ENCODE measurements around the gene FHIT. TPM values are rescaled to one million over a fixed set of nuclear protein-coding genes. Genes with fewer than 3 reads are reported as not detected.
A peak's percentile ranks its signal among the peaks of the same experiment; 100 is the strongest.
"Not testable (repeated sequence)": the region's sequence is repeated elsewhere in the genome, so short reads cannot be mapped to it uniquely, and the experiment has no call there.

FHIT gene
- total RNA-seq, 1 donor from 2014 or later: 20.2 TPM

DNA sequence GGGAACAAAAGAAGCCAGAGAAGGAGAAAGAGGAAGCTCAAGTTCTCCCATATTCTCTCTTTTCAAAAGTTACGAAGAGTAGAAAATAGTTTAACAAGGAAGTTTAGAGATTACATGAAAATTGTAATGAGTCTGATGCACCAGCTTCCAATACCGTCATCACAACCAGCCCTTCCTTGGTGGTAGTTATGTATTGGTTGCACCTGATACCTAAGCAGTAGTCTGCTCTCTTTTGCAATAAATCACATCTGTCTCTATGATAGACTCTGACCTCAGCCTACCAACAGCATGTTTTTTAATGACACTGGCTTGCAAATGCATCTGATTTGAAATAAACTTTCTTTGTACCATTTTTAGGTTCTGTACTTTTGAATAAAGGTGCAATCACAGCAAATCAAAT lies 575.8 kb downstream of the FHIT start:
- Mint-ChIP-seq H3K9me3 (ENCODE audit: unreplicated experiment) (no peaks in the 10 kb centered on the region), H3K27ac (ENCODE audit: unreplicated experiment) (no peak overlapping the region), H3K4me1 (ENCODE audit: unreplicated experiment) (peaks cover 2% of the 10 kb centered on the region), H3K27me3 (ENCODE audit: unreplicated experiment) (no peaks in the 10 kb centered on the region), H3K36me3 (ENCODE audit: low read depth, unreplicated experiment) (no peaks in the 10 kb centered on the region), H3K4me3 (ENCODE audit: unreplicated experiment) (no peak overlapping the region)
- DNase-seq (ENCODE audit: low spot score): no peak
- no peak for TF ChIP-seq CTCF (IDR thresholded peaks at IDR 0.05; ENCODE audit: unreplicated experiment)

GRCh38 chr3:60674870-60675269 lies 576.4 kb downstream of the FHIT start:
- Mint-ChIP-seq H3K4me1 (ENCODE audit: unreplicated experiment) (peaks cover 6% of the 10 kb centered on the region), H3K27ac (ENCODE audit: unreplicated experiment) (no peak overlapping the region), H3K4me3 (ENCODE audit: unreplicated experiment) (no peak overlapping the region), H3K27me3 (ENCODE audit: unreplicated experiment) (no peaks in the 10 kb centered on the region), H3K36me3 (ENCODE audit: low read depth, unreplicated experiment) (no peaks in the 10 kb centered on the region), H3K9me3 (ENCODE audit: unreplicated experiment) (no peaks in the 10 kb centered on the region)
- no peak for TF ChIP-seq CTCF (IDR thresholded peaks at IDR 0.05; ENCODE audit: unreplicated experiment)
- DNase-seq (ENCODE audit: low spot score): no peak

DNA sequence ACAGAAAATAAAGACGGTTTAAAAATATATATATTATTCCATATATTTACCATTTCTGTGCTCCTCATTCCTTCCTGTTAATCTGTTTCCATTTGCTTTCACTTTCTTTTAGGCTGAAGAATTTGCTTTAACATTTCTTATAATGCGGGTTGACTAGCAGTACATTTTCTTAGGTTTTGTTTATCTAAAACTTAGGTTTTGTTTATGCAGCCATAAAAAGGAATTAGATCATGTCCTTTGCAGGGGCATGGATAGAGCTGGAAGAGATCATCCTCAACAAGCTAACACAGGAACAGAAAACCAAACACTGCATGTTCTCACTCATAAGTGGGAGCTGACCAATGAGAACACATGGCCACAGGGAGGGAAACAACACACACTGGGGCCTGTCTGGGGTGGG lies 578.1 kb downstream of the FHIT start:
- Mint-ChIP-seq H3K4me3 (ENCODE audit: unreplicated experiment) (no peak overlapping the region), H3K4me1 (ENCODE audit: unreplicated experiment) (peaks cover 16% of the 10 kb centered on the region), H3K36me3 (ENCODE audit: low read depth, unreplicated experiment) (no peaks in the 10 kb centered on the region), H3K9me3 (ENCODE audit: unreplicated experiment) (no peaks in the 10 kb centered on the region), H3K27me3 (ENCODE audit: unreplicated experiment) (no peaks in the 10 kb centered on the region), H3K27ac (ENCODE audit: unreplicated experiment) (no peak overlapping the region)
- DNase-seq (ENCODE audit: low spot score): no peak
- no peak for TF ChIP-seq CTCF (IDR thresholded peaks at IDR 0.05; ENCODE audit: unreplicated experiment)

- not testable (repeated sequence) for H3K4me3 Mint-ChIP-seq (ENCODE audit: unreplicated experiment); DNase-seq (ENCODE audit: low spot score); H3K9me3 Mint-ChIP-seq (ENCODE audit: unreplicated experiment); H3K27ac Mint-ChIP-seq (ENCODE audit: unreplicated experiment); H3K27me3 Mint-ChIP-seq (ENCODE audit: unreplicated experiment); H3K36me3 Mint-ChIP-seq (ENCODE audit: low read depth, unreplicated experiment)
- H3K4me1 Mint-ChIP-seq (ENCODE audit: unreplicated experiment): peaks cover 16% of the 10 kb centered on the region
Observed at GRCh38 chr3:60672337-60672736, 578.9 kb downstream of the FHIT start.

- Mint-ChIP-seq H3K27me3 (ENCODE audit: unreplicated experiment) (no peaks in the 10 kb centered on the region), H3K4me3 (ENCODE audit: unreplicated experiment) (no peak overlapping the region), H3K9me3 (ENCODE audit: unreplicated experiment) (no peaks in the 10 kb centered on the region), H3K4me1 (ENCODE audit: unreplicated experiment) (peaks cover 16% of the 10 kb centered on the region), H3K36me3 (ENCODE audit: low read depth, unreplicated experiment) (no peaks in the 10 kb centered on the region), H3K27ac (ENCODE audit: unreplicated experiment) (peak overlapping the region; percentile 75)
- TF ChIP-seq CTCF (IDR thresholded peaks at IDR 0.05; ENCODE audit: unreplicated experiment): no peak
- no peak for DNase-seq (ENCODE audit: low spot score)
Observed at GRCh38 chr3:60669636-60670035, 581.6 kb downstream of the FHIT start.

GRCh38 chr3:60660026-60660425 lies 591.2 kb downstream of the FHIT start:
- peaks cover 1% of the 10 kb centered on the region for H3K27me3 Mint-ChIP-seq (ENCODE audit: unreplicated experiment)
- peaks cover 35% of the 10 kb centered on the region for H3K4me1 Mint-ChIP-seq (ENCODE audit: unreplicated experiment)
- H3K4me3 Mint-ChIP-seq (ENCODE audit: unreplicated experiment): no peak overlapping the region
- peaks cover 9% of the 10 kb centered on the region for H3K36me3 Mint-ChIP-seq (ENCODE audit: low read depth, unreplicated experiment)
- peak overlapping the region; percentile 98 for H3K27ac Mint-ChIP-seq (ENCODE audit: unreplicated experiment)
- no peak for TF ChIP-seq CTCF (IDR thresholded peaks at IDR 0.05; ENCODE audit: unreplicated experiment)
- peak; percentile 37 for DNase-seq (ENCODE audit: low spot score)
- H3K9me3 Mint-ChIP-seq (ENCODE audit: unreplicated experiment): no peaks in the 10 kb centered on the region
